ENCODE data around the gene ZNF827.

The ZNF827 gene

GRCh38 chr4:145781351-145781750 is 157.3 kb downstream of the ZNF827 start:
- POLR2A ChIA-PET: no interaction called here
- no peaks in the 10 kb centered on the region for H3K4me1 ChIP-seq (ENCODE audit: control insufficient read depth, insufficient read depth, low read length)
- H3K36me3 ChIP-seq (ENCODE audit: control insufficient read depth in 2 of 2, insufficient read depth in 1 of 2, low read length in 2 of 2): no peaks in the 10 kb centered on the region
- no peak overlapping the region for H3K4me3 ChIP-seq (ENCODE audit: low read depth, low read length)
- no peaks in the 10 kb centered on the region for H3K9me3 ChIP-seq (ENCODE audit: control insufficient read depth, insufficient read depth, low read depth, low read length)
- CTCF ChIA-PET: interaction anchor here (0.6 kb wide), 1 partner anchor 599 kb away, joined by 5 read pairs; no protein-coding TSS in a partner anchor
- no peak overlapping the region for H3K27ac ChIP-seq (ENCODE audit: extremely low read depth, low read depth, low read length)
- TF ChIP-seq ZNF133 (tag by site-specific recombination; IDR thresholded peaks at IDR 0.05): no peak
- no peak for TF ChIP-seq ZNF596 (tag by site-specific recombination; IDR thresholded peaks at IDR 0.05)
- no peak for TF ChIP-seq BCL11A (tag by site-specific recombination; IDR thresholded peaks at IDR 0.05; ENCODE audit: low read depth)
- no peak for TF ChIP-seq ZSCAN4 (tag by site-specific recombination; IDR thresholded peaks at IDR 0.05)
- TF ChIP-seq ZNF830 (tag by site-specific recombination; IDR thresholded peaks at IDR 0.05; ENCODE audit: low read depth): no peak
- TF ChIP-seq ZNF146 (tag by site-specific recombination; IDR thresholded peaks at IDR 0.05): no peak
- no peak for TF ChIP-seq KLF17 (tag by site-specific recombination; IDR thresholded peaks at IDR 0.05)
- no peak for TF ChIP-seq ZNF214 (tag by site-specific recombination; IDR thresholded peaks at IDR 0.05; ENCODE audit: borderline replicate concordance)
- TF ChIP-seq ZFP37 (tag by site-specific recombination; IDR thresholded peaks at IDR 0.05): no peak
- no peak for TF ChIP-seq ZNF558 (tag by site-specific recombination; IDR thresholded peaks at IDR 0.05)
- TF ChIP-seq INSM2 (tag by site-specific recombination; IDR thresholded peaks at IDR 0.05): no peak
- TF ChIP-seq ATF2 (tag by site-specific recombination; IDR thresholded peaks at IDR 0.05; ENCODE audit: low read depth): no peak

GRCh38 chr4:145779319-145779801 is 159.3 kb downstream of the ZNF827 start:
- POLR2A ChIA-PET: no interaction called here

GRCh38 chr4:145776208-145776607 is 162.4 kb downstream of the ZNF827 start:
- Histone ChIP-seq H3K9me3 (ENCODE audit: control insufficient read depth, insufficient read depth, low read depth, low read length) (no peaks in the 10 kb centered on the region), H3K4me3 (ENCODE audit: low read depth, low read length) (no peak overlapping the region), H3K27ac (ENCODE audit: extremely low read depth, low read depth, low read length) (no peak overlapping the region), H3K4me1 (ENCODE audit: control insufficient read depth, insufficient read depth, low read length) (no peaks in the 10 kb centered on the region), H3K36me3 (ENCODE audit: control insufficient read depth in 2 of 2, insufficient read depth in 1 of 2, low read length in 2 of 2) (peaks cover 0 to 33% of the 10 kb centered on the region in 2 experiments; a peak in 1 of 3 replicates)
- CTCF ChIA-PET: no interaction called here
- POLR2A ChIA-PET: no interaction called here
- TF ChIP-seq ZNF280C (tag by site-specific recombination; IDR thresholded peaks at IDR 0.05): no peak
- TF ChIP-seq ZNF571 (tag by site-specific recombination; IDR thresholded peaks at IDR 0.05): no peak
- no peak for TF ChIP-seq ZNF211 (tag by site-specific recombination; IDR thresholded peaks at IDR 0.05; ENCODE audit: low read depth)
- no peak for TF ChIP-seq KLF7 (tag by site-specific recombination; IDR thresholded peaks at IDR 0.05; ENCODE audit: borderline replicate concordance)
- TF ChIP-seq ZNF585B (tag by site-specific recombination; IDR thresholded peaks at IDR 0.05): no peak
- no peak for TF ChIP-seq ZNF354C (tag by site-specific recombination; IDR thresholded peaks at IDR 0.05; ENCODE audit: borderline replicate concordance, low read depth)
- TF ChIP-seq SETDB1 (IDR thresholded peaks at IDR 0.05; ENCODE audit: insufficient read length, low read length): no peak
- no peak for TF ChIP-seq KLF17 (tag by site-specific recombination; IDR thresholded peaks at IDR 0.05)
- TF ChIP-seq ZNF670 (tag by site-specific recombination; IDR thresholded peaks at IDR 0.05; ENCODE audit: low read depth): no peak
- TF ChIP-seq ZSCAN23 (tag by site-specific recombination; IDR thresholded peaks at IDR 0.05): no peak
- no peak for TF ChIP-seq ZNF394 (tag by site-specific recombination; IDR thresholded peaks at IDR 0.05; ENCODE audit: borderline replicate concordance)

More at GRCh38 chr4:145779319-145779801, 159.3 kb downstream of the ZNF827 start:
- Histone ChIP-seq H3K4me1 (ENCODE audit: control insufficient read depth, insufficient read depth, low read length) (no peaks in the 10 kb centered on the region), H3K4me3 (ENCODE audit: low read depth, low read length) (no peak overlapping the region), H3K36me3 (ENCODE audit: control insufficient read depth in 2 of 2, insufficient read depth in 1 of 2, low read length in 2 of 2) (peaks cover 0 to 13% of the 10 kb centered on the region in 2 experiments; a peak in 1 of 3 replicates), H3K27ac (ENCODE audit: extremely low read depth, low read depth, low read length) (no peak overlapping the region), H3K9me3 (ENCODE audit: control insufficient read depth, insufficient read depth, low read depth, low read length) (no peaks in the 10 kb centered on the region)
- CTCF ChIA-PET: no interaction called here
- TF ChIP-seq ZNF266 (tag by site-specific recombination; IDR thresholded peaks at IDR 0.05; ENCODE audit: low read depth): no peak
- TF ChIP-seq ZSCAN30 (tag by site-specific recombination; IDR thresholded peaks at IDR 0.05): no peak
- no peak for TF ChIP-seq ZNF571 (tag by site-specific recombination; IDR thresholded peaks at IDR 0.05)

Data from HEK293 (cell line).